Measurements from ENCODE around the gene PML.
"Not testable (repeated sequence)": the region's sequence is repeated elsewhere in the genome, so short reads cannot be mapped to it uniquely, and the experiment has no call there.

The PML gene

DNA sequence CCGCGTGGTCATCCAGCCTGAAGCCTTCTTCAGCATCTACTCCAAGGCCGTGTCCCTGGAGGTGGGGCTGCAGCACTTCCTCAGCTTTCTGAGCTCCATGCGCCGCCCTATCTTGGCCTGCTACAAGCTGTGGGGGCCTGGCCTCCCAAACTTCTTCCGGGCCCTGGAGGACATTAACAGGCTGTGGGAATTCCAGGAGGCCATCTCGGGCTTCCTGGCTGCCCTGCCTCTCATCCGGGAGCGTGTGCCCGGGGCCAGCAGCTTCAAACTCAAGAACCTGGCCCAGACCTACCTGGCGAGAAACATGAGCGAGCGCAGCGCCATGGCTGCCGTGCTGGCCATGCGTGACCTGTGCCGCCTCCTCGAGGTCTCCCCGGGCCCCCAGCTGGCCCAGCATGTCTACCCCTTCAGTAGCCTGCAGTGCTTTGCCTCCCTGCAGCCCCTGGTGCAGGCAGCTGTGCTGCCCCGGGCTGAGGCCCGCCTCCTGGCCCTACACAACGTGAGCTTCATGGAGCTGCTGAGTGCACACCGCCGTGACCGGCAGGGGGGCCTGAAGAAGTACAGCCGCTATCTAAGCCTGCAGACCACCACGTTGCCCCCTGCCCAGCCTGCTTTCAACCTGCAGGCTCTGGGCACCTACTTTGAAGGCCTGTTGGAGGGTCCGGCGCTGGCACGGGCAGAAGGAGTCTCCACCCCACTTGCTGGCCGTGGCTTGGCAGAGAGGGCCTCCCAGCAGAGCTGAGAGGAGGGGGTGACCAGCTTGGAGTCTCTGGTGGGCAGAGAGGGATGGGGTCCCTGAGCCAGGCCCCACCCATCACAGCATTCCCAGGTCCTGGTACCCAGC is 50.0 kb downstream of the PML start:
- H3K4me3 ChIP-seq (replicated peaks; ENCODE audit: low read depth, low read length) = no peak overlapping the region
- no peak for DNase-seq (ENCODE audit: extremely low read depth, low read depth)
- TF ChIP-seq, protein P1, sequence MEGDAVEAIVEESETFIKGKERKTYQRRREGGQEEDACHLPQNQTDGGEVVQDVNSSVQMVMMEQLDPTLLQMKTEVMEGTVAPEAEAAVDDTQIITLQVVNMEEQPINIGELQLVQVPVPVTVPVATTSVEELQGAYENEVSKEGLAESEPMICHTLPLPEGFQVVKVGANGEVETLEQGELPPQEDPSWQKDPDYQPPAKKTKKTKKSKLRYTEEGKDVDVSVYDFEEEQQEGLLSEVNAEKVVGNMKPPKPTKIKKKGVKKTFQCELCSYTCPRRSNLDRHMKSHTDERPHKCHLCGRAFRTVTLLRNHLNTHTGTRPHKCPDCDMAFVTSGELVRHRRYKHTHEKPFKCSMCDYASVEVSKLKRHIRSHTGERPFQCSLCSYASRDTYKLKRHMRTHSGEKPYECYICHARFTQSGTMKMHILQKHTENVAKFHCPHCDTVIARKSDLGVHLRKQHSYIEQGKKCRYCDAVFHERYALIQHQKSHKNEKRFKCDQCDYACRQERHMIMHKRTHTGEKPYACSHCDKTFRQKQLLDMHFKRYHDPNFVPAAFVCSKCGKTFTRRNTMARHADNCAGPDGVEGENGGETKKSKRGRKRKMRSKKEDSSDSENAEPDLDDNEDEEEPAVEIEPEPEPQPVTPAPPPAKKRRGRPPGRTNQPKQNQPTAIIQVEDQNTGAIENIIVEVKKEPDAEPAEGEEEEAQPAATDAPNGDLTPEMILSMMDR (IDR thresholded peaks at IDR 0.05; ENCODE audit: low read depth, low read length, missing control alignments) = no peak

DNA sequence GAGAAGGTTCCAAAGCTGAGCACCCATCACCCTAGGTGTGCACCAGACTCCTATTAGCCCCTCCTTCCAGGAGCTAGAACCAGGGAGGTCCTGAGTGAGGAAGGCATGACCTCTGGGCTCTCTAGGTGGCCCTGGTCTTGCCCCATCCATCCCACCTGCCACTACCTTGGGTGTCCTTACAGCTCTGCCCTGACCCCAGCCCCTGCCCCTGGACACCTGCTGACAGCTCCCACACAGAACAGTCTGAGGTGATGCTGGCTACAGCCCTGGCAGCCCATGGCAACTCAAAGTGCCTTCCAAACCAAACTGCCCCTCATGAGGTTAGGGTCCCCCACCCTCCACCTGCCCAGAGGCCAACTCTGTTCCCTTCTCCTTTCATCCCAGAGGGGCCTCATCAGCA is 50.7 kb downstream of the PML start:
- no peak for DNase-seq (ENCODE audit: extremely low read depth, low read depth)
- TF ChIP-seq, protein P1 (IDR thresholded peaks at IDR 0.05; ENCODE audit: low read depth, low read length, missing control alignments) = no peak
- no peak overlapping the region for H3K4me3 ChIP-seq (replicated peaks; ENCODE audit: low read depth, low read length)

DNA sequence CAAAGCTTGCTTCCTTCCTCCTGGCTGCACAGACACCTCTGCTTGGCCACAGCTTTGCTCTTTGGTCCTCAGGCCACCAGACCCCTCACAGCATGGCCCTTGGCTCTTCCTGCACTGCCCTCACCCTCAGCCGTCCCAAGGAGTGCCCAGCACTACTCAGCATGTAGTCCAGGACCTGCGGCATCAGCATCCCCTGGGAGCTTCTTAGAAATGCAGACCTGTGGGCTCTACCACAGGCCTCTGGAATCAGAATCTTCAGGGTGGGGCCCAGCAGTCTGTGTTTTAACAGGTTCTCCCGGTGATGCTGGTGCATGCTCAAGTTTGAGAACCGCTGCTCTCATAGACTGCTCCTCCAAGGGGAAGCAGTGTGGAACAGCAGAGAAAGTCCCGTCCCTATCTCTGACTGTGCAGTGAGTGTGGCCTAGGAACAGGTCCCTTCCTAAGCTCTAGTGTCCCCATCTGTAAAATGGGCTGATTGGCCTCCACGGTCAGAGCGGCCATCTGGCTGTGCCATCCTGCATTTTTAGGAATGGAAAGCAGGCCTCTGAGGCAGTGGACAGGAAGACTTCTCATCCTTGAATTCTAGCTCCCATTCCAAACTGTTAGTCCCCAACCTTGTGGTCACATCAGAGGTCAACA is 51.2 kb downstream of the PML start:
- TF ChIP-seq, protein P1 (IDR thresholded peaks at IDR 0.05; ENCODE audit: low read depth, low read length, missing control alignments) = no peak
- H3K4me3 ChIP-seq (replicated peaks; ENCODE audit: low read depth, low read length) = no peak overlapping the region
- DNase-seq (ENCODE audit: extremely low read depth, low read depth) = no peak

DNA sequence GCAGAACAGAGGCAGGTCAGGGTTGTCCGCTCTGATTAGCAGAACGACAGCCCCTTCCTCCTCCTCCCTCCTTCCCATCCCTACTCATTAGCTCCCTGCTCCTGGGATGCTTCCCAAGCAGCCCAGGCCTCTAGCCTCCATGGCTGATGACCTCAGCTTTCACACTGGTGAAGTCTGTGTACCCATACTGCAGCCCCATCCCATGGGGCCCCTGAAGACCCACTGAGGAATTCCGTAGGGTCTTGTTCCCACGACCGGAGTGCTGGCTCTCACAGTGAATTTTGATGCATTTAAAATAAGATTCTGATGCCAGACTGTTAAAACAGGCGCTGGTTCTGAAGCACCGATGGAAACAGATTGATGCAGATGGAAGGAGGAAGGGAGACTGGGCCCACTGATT is 51.8 kb downstream of the PML start:
- TF ChIP-seq, protein P1 (IDR thresholded peaks at IDR 0.05; ENCODE audit: low read depth, low read length, missing control alignments) = no peak
- no peak for DNase-seq (ENCODE audit: extremely low read depth, low read depth)
- H3K4me3 ChIP-seq (replicated peaks; ENCODE audit: low read depth, low read length) = no peak overlapping the region

DNA sequence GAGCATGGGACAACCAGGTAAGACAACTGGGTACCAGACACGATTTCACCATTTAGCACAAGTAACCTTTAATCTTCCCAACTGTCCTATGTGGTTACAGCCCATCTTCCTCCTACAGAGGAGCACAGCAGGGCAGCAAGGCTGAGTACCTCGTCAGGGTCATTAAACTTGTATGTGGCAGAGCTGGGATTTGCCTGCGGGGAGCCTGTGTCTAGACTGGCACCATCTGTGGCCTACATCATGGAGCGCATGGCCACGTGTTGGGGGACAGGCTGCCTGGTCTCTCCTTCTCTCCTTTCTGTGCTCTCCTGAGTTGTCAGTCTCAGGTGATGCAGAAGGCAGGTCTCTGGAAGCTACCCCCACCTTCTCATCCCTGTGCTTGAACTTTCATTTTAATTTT is 55.6 kb downstream of the PML start:
- no peak for DNase-seq (ENCODE audit: extremely low read depth, low read depth)
- no peak overlapping the region for H3K4me3 ChIP-seq (replicated peaks; ENCODE audit: low read depth, low read length)
- TF ChIP-seq, protein P1 (IDR thresholded peaks at IDR 0.05; ENCODE audit: low read depth, low read length, missing control alignments) = no peak

DNA sequence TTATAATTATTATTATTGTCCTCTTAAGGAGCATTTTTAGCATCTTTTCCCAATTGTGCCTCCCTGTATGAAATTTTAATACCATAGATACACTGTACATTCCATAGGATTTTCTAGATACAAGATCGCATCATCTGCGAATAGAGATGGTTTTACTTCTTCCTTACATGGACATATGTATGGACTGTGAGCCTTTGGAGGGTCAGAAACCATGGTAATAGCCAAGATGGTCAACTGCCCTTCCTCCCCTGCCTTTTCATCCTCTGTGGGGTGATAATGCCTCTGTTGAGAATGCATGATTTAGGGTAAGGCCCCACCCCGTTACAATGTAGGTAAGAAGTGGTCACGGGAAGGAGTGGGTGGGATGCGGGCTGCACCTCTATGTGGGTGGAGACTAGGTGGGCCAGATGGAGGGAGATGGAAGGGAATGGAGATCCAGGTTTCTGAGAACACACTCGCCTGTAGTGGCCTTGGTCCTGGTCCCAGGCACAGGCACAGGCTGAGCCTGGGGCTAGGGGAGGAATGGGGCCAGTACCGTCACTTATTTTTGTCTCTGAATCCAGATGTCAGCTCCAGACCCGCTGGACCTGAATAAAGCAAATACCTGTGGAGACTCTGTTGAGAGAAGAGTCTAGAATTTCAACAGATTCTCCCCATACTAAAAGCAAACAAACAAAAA is 56.2 kb downstream of the PML start:
- TF ChIP-seq, protein P1 (IDR thresholded peaks at IDR 0.05; ENCODE audit: low read depth, low read length, missing control alignments) = no peak
- H3K4me3 ChIP-seq (replicated peaks; ENCODE audit: low read depth, low read length) = no peak overlapping the region; the same call in 1 of the 2 replicates
- no peak for DNase-seq (ENCODE audit: extremely low read depth, low read depth)

DNA sequence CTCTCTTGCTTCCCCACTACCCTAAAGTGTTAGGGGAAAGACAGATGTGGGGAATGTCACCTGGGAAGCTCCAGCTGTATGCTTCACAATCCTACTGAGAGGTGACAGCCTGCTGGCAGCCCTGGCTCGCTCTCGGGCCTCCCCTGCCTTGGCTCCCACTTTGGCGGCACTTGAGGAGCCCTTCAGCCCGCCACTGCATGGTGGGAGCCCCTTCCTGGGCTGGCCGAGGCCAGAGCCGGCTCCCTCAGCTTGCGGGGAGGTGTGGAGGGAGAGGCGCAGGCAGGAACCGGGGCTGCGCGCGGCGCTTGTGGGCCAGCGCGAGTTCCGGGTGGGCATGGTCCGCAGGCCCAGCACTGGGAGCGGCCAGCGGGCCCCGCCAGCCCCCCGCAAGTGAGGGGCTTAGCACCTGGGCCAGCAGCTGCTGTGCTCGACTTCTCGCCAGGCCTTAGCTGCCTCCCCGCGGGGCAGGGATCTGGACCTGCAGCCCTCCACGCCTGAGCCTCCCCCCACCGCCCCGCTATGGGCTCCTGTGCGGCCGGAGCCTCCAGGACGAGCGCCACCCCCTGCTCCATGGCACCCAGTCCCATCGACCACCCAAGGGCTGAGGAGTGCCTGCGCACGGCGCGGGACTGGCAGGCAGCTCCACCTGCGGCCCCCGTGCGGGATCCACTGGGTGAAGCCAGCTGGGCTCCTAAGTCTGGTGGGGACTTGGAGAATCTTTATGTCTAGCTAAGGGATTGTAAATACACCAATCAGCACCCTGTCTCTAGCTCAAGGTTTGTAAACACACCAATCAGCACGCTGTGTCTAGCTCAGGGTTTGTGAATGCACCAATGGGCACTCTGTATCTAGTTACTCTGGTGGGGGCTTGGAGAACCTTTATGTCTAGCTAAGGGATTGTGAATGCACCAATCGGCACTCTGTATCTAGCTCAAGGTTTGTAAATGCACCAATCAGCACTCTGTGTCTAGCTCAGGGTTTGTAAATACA is 58.0 kb downstream of the PML start:
- not testable (repeated sequence) for DNase-seq (ENCODE audit: extremely low read depth, low read depth); H3K4me3 ChIP-seq (replicated peaks; ENCODE audit: low read depth, low read length)

Measured in HFF-Myc (cell line).